HCT116 (cell line): ENCODE measurements around the gene CDH24.

Experiments
- CEBPB ChIP-seq: IDR thresholded peaks from 2 replicates; pipeline ENCODE4 v1.6.1; 2012; ENCODE audit warnings: low read depth
- CTCF ChIP-seq, 3 experiments: fragments of 200-600 bp in 1 of 3; sonication (generic) in 1 of 3; IDR thresholded peaks in 2 of 3; conservative IDR thresholded peaks in 1 of 3; 2 replicates each; pipeline ENCODE4 v1.5.1; 2012 to 2017; ENCODE audit warnings: low read depth in 2 of 3, low read length in 2 of 3, antibody characterized with exemption in 1 of 3, borderline replicate concordance in 1 of 3, control low read depth in 1 of 3, mild to moderate bottlenecking in 1 of 3, mixed read lengths in 1 of 3, mixed run types in 1 of 3, moderate library complexity in 1 of 3; ENCODE audit not compliant: insufficient read depth in 1 of 3
- EGR1 ChIP-seq: IDR thresholded peaks from 2 replicates; pipeline ENCODE4 v1.6.1; 2012; ENCODE audit warnings: low read depth
- EZH2 ChIP-seq: fragments of 200-600 bp; sonication (generic); IDR thresholded peaks from 2 replicates; pipeline ENCODE4 v1.6.1; 2017; ENCODE audit warnings: antibody characterized with exemption, mixed run types
- JUND ChIP-seq: IDR thresholded peaks from 2 replicates; pipeline ENCODE4 v1.6.1; 2012
- POLR2A ChIP-seq: IDR thresholded peaks from 2 replicates; pipeline ENCODE4 v1.7.0; 2011; ENCODE audit warnings: borderline replicate concordance; ENCODE audit not compliant: insufficient read depth, insufficient read length; ENCODE audit errors: extremely low read depth
- POLR2AphosphoS5 ChIP-seq: IDR thresholded peaks from 2 replicates; pipeline ENCODE4 v1.6.1; 2011; ENCODE audit warnings: mild to moderate bottlenecking, low read depth, low read length, moderate library complexity
- RAD21 ChIP-seq: IDR thresholded peaks from 2 replicates; pipeline ENCODE4 v1.6.1; 2012; ENCODE audit warnings: low read depth, mild to moderate bottlenecking
- REST ChIP-seq: IDR thresholded peaks from 2 replicates; pipeline ENCODE4 v1.6.1; 2012; ENCODE audit warnings: low read depth
- SIN3A ChIP-seq: IDR thresholded peaks from 2 replicates; pipeline ENCODE4 v1.6.1; 2012; ENCODE audit warnings: low read depth
- TCF7L2 ChIP-seq: IDR thresholded peaks from 2 replicates; pipeline ENCODE4 v1.7.0; 2011; ENCODE audit warnings: borderline replicate concordance, inconsistent platforms; ENCODE audit not compliant: insufficient read depth, insufficient read length; ENCODE audit errors: extremely low read depth
- ZFX ChIP-seq: fragments of 450-650 bp; IDR thresholded peaks from 2 replicates; pipeline ENCODE4 v1.6.1; 2017
- TF ChIP-seq, protein P1 (sequence below): IDR thresholded peaks from 2 replicates; pipeline ENCODE4 v1.6.1; 2012

DNA sequence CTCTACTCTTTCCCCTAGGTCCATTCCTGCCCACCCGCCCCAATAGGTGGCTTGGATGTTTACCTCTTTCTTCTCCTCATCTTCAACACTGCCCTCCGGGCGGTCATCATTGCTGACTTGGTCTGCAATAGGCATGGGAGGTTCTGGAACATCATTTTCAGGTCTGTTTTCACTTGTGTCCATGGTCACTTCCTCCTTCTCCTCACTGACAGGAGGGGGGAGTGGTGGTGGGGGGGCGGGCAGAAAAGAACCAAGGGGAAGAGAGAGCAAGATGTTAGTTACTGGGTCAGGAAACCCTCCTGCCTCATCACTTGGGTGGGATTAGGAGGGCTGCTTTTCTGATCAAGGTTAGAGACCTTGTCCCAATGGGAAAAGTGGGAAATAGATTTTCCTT lies 12.1 kb upstream of the CDH24 start:
- TF ChIP-seq POLR2AphosphoS5 = no peak
- no peak for TF ChIP-seq POLR2A
- no peak for TF ChIP-seq CTCF (IDR thresholded peaks at IDR 0.05 in 2 of 3, conservative IDR thresholded peaks at IDR 0.05 in 1 of 3; ENCODE audit: borderline replicate concordance in 1 of 3, insufficient read depth in 1 of 3, low read depth in 2 of 3, low read length in 2 of 3)
- TF ChIP-seq SIN3A = no peak
- TF ChIP-seq, protein P1, sequence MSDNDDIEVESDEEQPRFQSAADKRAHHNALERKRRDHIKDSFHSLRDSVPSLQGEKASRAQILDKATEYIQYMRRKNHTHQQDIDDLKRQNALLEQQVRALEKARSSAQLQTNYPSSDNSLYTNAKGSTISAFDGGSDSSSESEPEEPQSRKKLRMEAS = no peak
- TF ChIP-seq JUND = no peak
- TF ChIP-seq ZFX = no peak
- no peak for TF ChIP-seq EZH2
- TF ChIP-seq REST = no peak
- TF ChIP-seq TCF7L2 = no peak
- TF ChIP-seq RAD21 = no peak
- TF ChIP-seq CEBPB = no peak
- TF ChIP-seq EGR1 = no peak
